Measurements from ENCODE around the gene TBC1D22A. TPM values are rescaled to one million over a fixed set of nuclear protein-coding genes. Genes with fewer than 3 reads are reported as not detected.

The TBC1D22A gene
- total and polyA plus RNA-seq, 8 donors: 13.3 to 53.1 (median 21.5) TPM

DNA sequence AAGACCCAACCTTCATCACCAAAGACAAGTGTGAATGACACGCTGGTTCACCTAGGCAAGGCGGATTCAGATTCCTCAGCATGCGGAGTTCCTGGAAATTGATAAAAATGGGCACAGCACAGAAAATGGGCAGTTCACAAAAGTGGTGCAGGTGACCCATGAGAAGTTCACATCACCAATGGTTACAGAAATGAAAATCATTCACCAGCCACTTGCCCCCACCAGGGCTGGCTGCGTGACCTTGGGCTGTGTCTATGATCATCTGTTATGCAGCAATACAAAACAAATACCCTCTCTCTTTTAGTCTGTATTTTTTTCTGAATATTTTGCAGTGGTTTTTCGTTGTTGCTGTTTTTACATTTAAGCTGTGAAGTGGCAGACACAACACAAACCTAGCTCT, 415.9 kb downstream of the TBC1D22A start:
- no peaks in the 10 kb centered on the region for H3K4me1 ChIP-seq
- no peak overlapping the region for H3K27ac ChIP-seq
- WGBS, 5 donors: 95 to 97% (median 96%) methylated on average over 5 of the region's 5 CpGs
- intact Hi-C loops (cut with DNase I; ENCODE audit: low total_unique reads): no loop called here
- no peaks in the 10 kb centered on the region for H3K9me3 ChIP-seq
- H3K27me3 ChIP-seq: no peaks in the 10 kb centered on the region
- no peak for DNase-seq
- H3K4me3 ChIP-seq: no peak overlapping the region
- H3K36me3 ChIP-seq: peaks cover 0 to 37% (median 33%) of the 10 kb centered on the region in 4 donors
- TF ChIP-seq, protein P1, sequence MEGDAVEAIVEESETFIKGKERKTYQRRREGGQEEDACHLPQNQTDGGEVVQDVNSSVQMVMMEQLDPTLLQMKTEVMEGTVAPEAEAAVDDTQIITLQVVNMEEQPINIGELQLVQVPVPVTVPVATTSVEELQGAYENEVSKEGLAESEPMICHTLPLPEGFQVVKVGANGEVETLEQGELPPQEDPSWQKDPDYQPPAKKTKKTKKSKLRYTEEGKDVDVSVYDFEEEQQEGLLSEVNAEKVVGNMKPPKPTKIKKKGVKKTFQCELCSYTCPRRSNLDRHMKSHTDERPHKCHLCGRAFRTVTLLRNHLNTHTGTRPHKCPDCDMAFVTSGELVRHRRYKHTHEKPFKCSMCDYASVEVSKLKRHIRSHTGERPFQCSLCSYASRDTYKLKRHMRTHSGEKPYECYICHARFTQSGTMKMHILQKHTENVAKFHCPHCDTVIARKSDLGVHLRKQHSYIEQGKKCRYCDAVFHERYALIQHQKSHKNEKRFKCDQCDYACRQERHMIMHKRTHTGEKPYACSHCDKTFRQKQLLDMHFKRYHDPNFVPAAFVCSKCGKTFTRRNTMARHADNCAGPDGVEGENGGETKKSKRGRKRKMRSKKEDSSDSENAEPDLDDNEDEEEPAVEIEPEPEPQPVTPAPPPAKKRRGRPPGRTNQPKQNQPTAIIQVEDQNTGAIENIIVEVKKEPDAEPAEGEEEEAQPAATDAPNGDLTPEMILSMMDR (IDR thresholded peaks at IDR 0.05): no peak
- no peak for TF ChIP-seq EP300 (IDR thresholded peaks at IDR 0.05)

DNA sequence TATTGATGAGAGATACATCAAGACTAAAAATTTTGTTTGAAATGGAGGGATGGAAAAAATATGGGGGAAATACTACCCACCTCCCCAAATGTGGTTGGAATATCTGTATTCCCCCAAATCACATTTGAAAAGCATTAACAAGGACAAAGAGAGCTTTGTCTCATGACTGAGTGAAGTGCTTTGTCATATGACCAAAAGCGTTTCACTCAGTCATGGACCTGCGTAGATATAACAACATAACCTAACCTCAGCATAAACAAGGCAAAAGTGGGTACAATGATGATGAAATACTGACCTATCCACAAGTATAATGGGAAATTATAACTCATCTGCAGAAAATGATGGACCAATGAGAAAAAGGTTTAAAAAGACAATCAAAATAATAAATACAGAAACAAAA, 418.3 kb downstream of the TBC1D22A start:
- Histone ChIP-seq H3K4me3 (no peak overlapping the region), H3K27me3 (no peaks in the 10 kb centered on the region), H3K9me3 (peaks cover 0 to 16% (median 7%) of the 10 kb centered on the region in 4 donors), H3K27ac (no peak overlapping the region), H3K36me3 (peaks cover 0 to 13% (median 9%) of the 10 kb centered on the region in 4 donors), H3K4me1 (no peaks in the 10 kb centered on the region)
- intact Hi-C loops (cut with DNase I; ENCODE audit: low total_unique reads): no loop called here
- 84 to 92% (median 87%) methylated on average over 2 of the region's 2 CpGs for WGBS, 5 donors
- no peak for TF ChIP-seq POLR2A (IDR thresholded peaks at IDR 0.05)
- no peak for TF ChIP-seq POLR2AphosphoS5 (IDR thresholded peaks at IDR 0.05)
- no peak for TF ChIP-seq EP300 (IDR thresholded peaks at IDR 0.05)
- TF ChIP-seq, protein P1 (IDR thresholded peaks at IDR 0.05): no peak
- DNase-seq: no peak

DNA sequence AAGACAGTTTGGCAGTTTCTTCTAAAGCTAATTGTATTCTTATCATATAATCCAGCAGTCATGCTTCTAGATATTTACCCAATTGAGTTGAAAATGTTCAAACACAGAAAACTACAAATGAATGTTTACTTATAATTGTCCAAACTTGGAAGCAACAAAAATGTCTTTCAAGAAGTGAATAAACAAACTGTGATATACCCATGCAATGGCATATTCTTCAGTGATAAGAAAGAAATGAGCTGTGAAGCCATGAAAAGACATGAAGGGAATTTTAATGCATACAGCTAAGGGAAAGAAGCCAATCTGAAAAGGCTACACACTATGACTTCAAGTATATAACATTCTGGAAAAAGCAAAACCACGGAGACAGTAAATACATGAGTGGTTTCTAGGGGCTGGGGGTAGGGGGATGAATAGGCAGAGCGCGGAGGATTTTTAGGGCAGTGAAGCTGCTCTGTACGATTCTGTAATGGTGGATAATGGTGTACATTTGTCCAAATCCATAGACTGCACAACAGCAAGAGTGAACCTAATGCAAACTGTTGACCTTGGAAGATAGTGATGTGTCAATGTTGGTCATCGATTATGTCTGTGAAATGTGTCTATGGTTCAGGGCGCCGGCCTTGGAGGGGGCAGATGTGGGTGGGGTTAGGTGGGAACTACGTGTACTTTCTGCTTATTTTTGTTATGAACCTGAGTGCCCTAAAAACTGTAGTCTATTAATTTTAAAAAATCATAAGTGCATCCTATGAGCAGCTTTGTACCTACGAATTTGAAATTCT, 424.9 kb downstream of the TBC1D22A start:
- TF ChIP-seq EP300 (IDR thresholded peaks at IDR 0.05): no peak
- TF ChIP-seq POLR2A (IDR thresholded peaks at IDR 0.05): no peak
- TF ChIP-seq, protein P1 (IDR thresholded peaks at IDR 0.05): no peak
- no peak for TF ChIP-seq POLR2AphosphoS5 (IDR thresholded peaks at IDR 0.05)
- WGBS, 5 donors: 90 to 94% (median 91%) methylated on average over 9 of the region's 9 CpGs
- DNase-seq: no peak

DNA sequence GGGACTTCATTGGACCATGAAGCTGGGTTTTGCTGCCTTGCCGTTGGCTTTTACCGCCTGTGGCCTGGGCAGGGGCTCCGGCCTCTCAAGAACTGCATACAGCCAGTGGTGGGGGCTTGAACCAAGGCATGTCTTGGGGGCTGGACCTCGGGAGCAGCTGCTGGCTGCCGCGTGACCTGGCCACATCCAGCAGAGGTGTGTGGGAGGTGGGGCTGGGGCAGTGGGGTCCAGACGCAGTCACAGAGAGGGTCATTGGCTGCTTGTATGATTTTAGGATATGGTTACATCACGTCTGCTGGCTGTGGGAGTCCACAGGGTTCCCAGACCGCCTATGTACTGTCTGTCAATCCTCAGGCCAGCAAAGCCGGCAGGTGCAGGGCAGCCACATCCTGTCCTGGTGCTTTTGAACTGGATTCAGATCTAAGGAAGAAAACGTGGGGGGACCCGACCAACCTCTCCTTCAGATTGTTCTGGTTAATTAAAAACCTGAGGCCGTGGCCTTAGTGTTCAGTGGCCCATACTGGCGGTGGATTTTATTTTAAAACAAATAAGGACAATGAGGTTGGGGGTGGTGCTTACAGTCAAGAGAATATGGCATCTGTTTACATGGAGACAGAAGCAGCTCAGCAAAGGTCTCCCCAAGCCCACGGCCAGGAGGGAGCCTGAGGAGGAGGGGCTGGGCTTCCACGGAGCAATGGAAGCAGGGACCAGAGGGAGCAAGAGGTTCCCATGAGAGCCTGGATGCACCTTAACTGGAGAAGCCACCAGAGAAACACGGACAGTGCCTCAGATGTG, 426.0 kb downstream of the TBC1D22A start:
- H3K4me3 ChIP-seq: no peak overlapping the region
- DNase-seq: no peak
- intact Hi-C loops (cut with DNase I; ENCODE audit: low total_unique reads): no loop called here
- H3K4me1 ChIP-seq: no peaks in the 10 kb centered on the region
- no peaks in the 10 kb centered on the region for H3K36me3 ChIP-seq
- no peak for TF ChIP-seq POLR2AphosphoS5 (IDR thresholded peaks at IDR 0.05)
- no peak for TF ChIP-seq POLR2A (IDR thresholded peaks at IDR 0.05)
- no peak for TF ChIP-seq EP300 (IDR thresholded peaks at IDR 0.05)
- TF ChIP-seq, protein P1 (IDR thresholded peaks at IDR 0.05): no peak
- no peak overlapping the region for H3K27ac ChIP-seq
- WGBS, 5 donors: 33 to 61% (median 52%) methylated on average over 9 to 17 of the region's 17 CpGs
- H3K9me3 ChIP-seq: peaks cover 0 to 25% (median 11%) of the 10 kb centered on the region in 4 donors
- no peaks in the 10 kb centered on the region for H3K27me3 ChIP-seq

More for the DNA sequence above, 424.9 kb downstream of the TBC1D22A start:
- H3K4me3 ChIP-seq: no peak overlapping the region
- no peaks in the 10 kb centered on the region for H3K4me1 ChIP-seq
- intact Hi-C loops (cut with DNase I; ENCODE audit: low total_unique reads): no loop called here
- peaks cover 0 to 25% (median 11%) of the 10 kb centered on the region in 4 donors for H3K9me3 ChIP-seq
- no peaks in the 10 kb centered on the region for H3K27me3 ChIP-seq
- H3K27ac ChIP-seq: no peak overlapping the region
- H3K36me3 ChIP-seq: no peaks in the 10 kb centered on the region
